ENCODE results near the gene CCDC13. TPM values are rescaled to one million over a fixed set of nuclear protein-coding genes. Genes with fewer than 3 reads are reported as not detected.

Gene CCDC13
- total and polyA plus RNA-seq, 2 experiments from 2014 or later: 0.22 to 1.1 TPM

- TF ChIP-seq EZH2 (IDR thresholded peaks at IDR 0.05; ENCODE audit: insufficient read depth, poor library complexity, severe bottlenecking) (no peak), EZH2phosphoT487 (IDR thresholded peaks at IDR 0.05; ENCODE audit: insufficient read depth, low read depth) (no peak)
- no peaks in the 10 kb centered on the region for H4K20me1 ChIP-seq (ENCODE audit: insufficient read depth)
- no peaks in the 10 kb centered on the region for H3K4me1 ChIP-seq (ENCODE audit: insufficient read depth)
- H2AFZ ChIP-seq: no peak overlapping the region
- H3K9me2 ChIP-seq (ENCODE audit: insufficient read depth): no peaks in the 10 kb centered on the region
- WGBS, 2 experiments (ENCODE audit: low coverage in 1 of 2, low lambda C conversion rate in 2 of 2, missing lambda C conversion rate in 2 of 2): 50 to 52% methylated on average over 4 of the region's 4 CpGs
- no peaks in the 10 kb centered on the region for H3K27me3 ChIP-seq (replicated peaks; ENCODE audit: insufficient read depth)
- H3F3A ChIP-seq (ENCODE audit: insufficient read depth): no peaks in the 10 kb centered on the region
- H3K9ac ChIP-seq: no peak overlapping the region
- H3K4me3 ChIP-seq: no peak overlapping the region
- H3K27ac ChIP-seq: no peak overlapping the region
- no peak overlapping the region for H3K4me2 ChIP-seq (ENCODE audit: unreplicated experiment)
- H3K36me3 ChIP-seq (ENCODE audit: low read depth): no peaks in the 10 kb centered on the region
- no peak for DNase-seq
- H3K79me2 ChIP-seq (ENCODE audit: insufficient read depth): no peaks in the 10 kb centered on the region
- H3K9me3 ChIP-seq (ENCODE audit: low read depth): no peaks in the 10 kb centered on the region
- in situ Hi-C loops (cut with MboI): no loop called here
Measured at GRCh38 chr3:42732196-42732828, 40.7 kb downstream of the CCDC13 start.

- Histone ChIP-seq H3K9ac (no peak overlapping the region), H3K27me3 (replicated peaks; ENCODE audit: insufficient read depth) (no peaks in the 10 kb centered on the region)
Measured at GRCh38 chr3:42731476-42732195, 41.4 kb downstream of the CCDC13 start.

GRCh38 chr3:42730706-42731420, 42.2 kb downstream of the CCDC13 start:
- Histone ChIP-seq H3K9me3 (ENCODE audit: low read depth) (no peaks in the 10 kb centered on the region), H3K4me3 (no peak overlapping the region), H2AFZ (no peak overlapping the region), H3K27ac (no peak overlapping the region), H3K4me1 (ENCODE audit: insufficient read depth) (no peaks in the 10 kb centered on the region), H4K20me1 (ENCODE audit: insufficient read depth) (no peaks in the 10 kb centered on the region), H3K9me2 (ENCODE audit: insufficient read depth) (no peaks in the 10 kb centered on the region), H3K4me2 (ENCODE audit: unreplicated experiment) (no peak overlapping the region), H3K79me2 (ENCODE audit: insufficient read depth) (no peaks in the 10 kb centered on the region), H3K36me3 (ENCODE audit: low read depth) (no peaks in the 10 kb centered on the region), H3F3A (ENCODE audit: insufficient read depth) (no peaks in the 10 kb centered on the region), H3K9ac (no peak overlapping the region), H3K27me3 (replicated peaks; ENCODE audit: insufficient read depth) (no peaks in the 10 kb centered on the region)
- TF ChIP-seq EZH2 (IDR thresholded peaks at IDR 0.05; ENCODE audit: insufficient read depth, poor library complexity, severe bottlenecking) (no peak), EZH2phosphoT487 (IDR thresholded peaks at IDR 0.05; ENCODE audit: insufficient read depth, low read depth) (no peak)
- no peak for DNase-seq
- 49 to 51% methylated on average over 3 of the region's 3 CpGs for WGBS, 2 experiments (ENCODE audit: low coverage in 1 of 2, low lambda C conversion rate in 2 of 2, missing lambda C conversion rate in 2 of 2)
- in situ Hi-C loops (cut with MboI): no loop called here

More at GRCh38 chr3:42731476-42732195, 41.4 kb downstream of the CCDC13 start:
- H3K4me1 ChIP-seq (ENCODE audit: insufficient read depth): no peaks in the 10 kb centered on the region
- no peaks in the 10 kb centered on the region for H4K20me1 ChIP-seq (ENCODE audit: insufficient read depth)
- no peak for TF ChIP-seq EZH2phosphoT487 (IDR thresholded peaks at IDR 0.05; ENCODE audit: insufficient read depth, low read depth)
- TF ChIP-seq EZH2 (IDR thresholded peaks at IDR 0.05; ENCODE audit: insufficient read depth, poor library complexity, severe bottlenecking): no peak
- in situ Hi-C loops (cut with MboI): no loop called here
- H3K4me2 ChIP-seq (ENCODE audit: unreplicated experiment): no peak overlapping the region
- no peaks in the 10 kb centered on the region for H3K36me3 ChIP-seq (ENCODE audit: low read depth)
- 56 to 72% methylated on average over 6 of the region's 6 CpGs for WGBS, 2 experiments (ENCODE audit: low coverage in 1 of 2, low lambda C conversion rate in 2 of 2, missing lambda C conversion rate in 2 of 2)
- no peaks in the 10 kb centered on the region for H3K79me2 ChIP-seq (ENCODE audit: insufficient read depth)
- no peaks in the 10 kb centered on the region for H3K9me2 ChIP-seq (ENCODE audit: insufficient read depth)
- H3K27ac ChIP-seq: no peak overlapping the region
- DNase-seq: no peak
- H3K9me3 ChIP-seq (ENCODE audit: low read depth): no peaks in the 10 kb centered on the region
- no peak overlapping the region for H2AFZ ChIP-seq
- no peaks in the 10 kb centered on the region for H3F3A ChIP-seq (ENCODE audit: insufficient read depth)
- no peak overlapping the region for H3K4me3 ChIP-seq

- no peak for TF ChIP-seq EZH2 (IDR thresholded peaks at IDR 0.05; ENCODE audit: insufficient read depth, poor library complexity, severe bottlenecking)
- no peak for TF ChIP-seq EZH2phosphoT487 (IDR thresholded peaks at IDR 0.05; ENCODE audit: insufficient read depth, low read depth)
- Histone ChIP-seq H3K4me3 (no peak overlapping the region), H3K79me2 (ENCODE audit: insufficient read depth) (no peaks in the 10 kb centered on the region), H3K4me2 (ENCODE audit: unreplicated experiment) (no peak overlapping the region), H3K4me1 (ENCODE audit: insufficient read depth) (no peaks in the 10 kb centered on the region), H3K9me3 (ENCODE audit: low read depth) (no peaks in the 10 kb centered on the region), H3K9ac (no peak overlapping the region), H2AFZ (no peak overlapping the region), H3K27me3 (replicated peaks; ENCODE audit: insufficient read depth) (no peaks in the 10 kb centered on the region), H3K27ac (no peak overlapping the region), H3K9me2 (ENCODE audit: insufficient read depth) (no peaks in the 10 kb centered on the region), H3K36me3 (ENCODE audit: low read depth) (no peaks in the 10 kb centered on the region), H4K20me1 (ENCODE audit: insufficient read depth) (no peaks in the 10 kb centered on the region), H3F3A (ENCODE audit: insufficient read depth) (no peaks in the 10 kb centered on the region)
- in situ Hi-C loops (cut with MboI): no loop called here
- no peak for DNase-seq
- 76 to 78% methylated on average over 11 of the region's 11 CpGs for WGBS, 2 experiments (ENCODE audit: low coverage in 1 of 2, low lambda C conversion rate in 2 of 2, missing lambda C conversion rate in 2 of 2)
Measured at GRCh38 chr3:42730294-42730693, 42.8 kb downstream of the CCDC13 start.

All from GM23248 (cell line).